Measurements from ENCODE around the gene DGKI. TPM values are rescaled to one million over a fixed set of nuclear protein-coding genes. Genes with fewer than 3 reads are reported as not detected.

DGKI gene
- total and polyA plus RNA-seq, 4 experiments from 2014 or later = 0.11 TPM; not detected in 3

DNA sequence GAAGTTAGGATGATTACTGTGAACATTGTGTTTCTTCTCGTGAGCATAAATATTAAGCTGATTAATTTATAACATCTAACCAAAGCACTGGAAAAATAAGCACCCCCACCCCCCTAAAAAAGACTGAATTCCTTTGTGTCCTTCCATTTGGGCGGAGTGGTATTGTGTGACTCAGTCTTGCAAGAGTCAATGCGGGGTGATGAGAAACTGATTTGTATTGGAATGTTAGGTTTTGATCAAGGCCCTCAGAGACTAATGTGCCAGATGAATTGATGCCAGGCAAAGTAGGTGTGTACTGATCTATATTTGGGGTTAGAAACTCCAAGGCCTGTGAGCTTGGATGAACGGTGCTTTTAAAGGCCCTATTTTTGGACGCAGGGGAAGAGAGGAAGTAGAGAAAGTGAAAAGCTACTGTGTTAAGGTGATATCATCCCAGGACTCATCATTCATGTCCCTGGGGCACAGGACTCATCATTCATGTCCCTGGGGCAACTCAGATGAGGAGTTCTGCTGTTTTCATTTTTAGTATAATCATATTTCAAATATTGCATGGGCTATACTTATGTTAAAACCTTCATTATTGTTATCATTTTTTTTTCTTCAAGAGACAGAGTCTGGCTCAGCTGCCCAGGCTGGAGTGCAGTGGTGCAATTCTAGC is 442.0 kb downstream of the DGKI start:
- no peaks in the 10 kb centered on the region for H3K27me3 ChIP-seq (ENCODE audit: insufficient read depth, low read length)
- no peak for DNase-seq
- H3K4me3 ChIP-seq (ENCODE audit: low read length in 2 of 2) = no peak overlapping the region
- Mint-ChIP-seq H3K27ac (no peak overlapping the region), H3K36me3 (no peaks in the 10 kb centered on the region), H3K27me3 (peaks cover 0 to 1% of the 10 kb centered on the region in 2 donors), H3K4me1 (no peaks in the 10 kb centered on the region), H3K4me3 (no peak overlapping the region), H3K9me3 (peaks cover 0 to 5% (median 0%) of the 10 kb centered on the region in 8 donors)
- intact Hi-C loops (cut with micrococcal nuclease) = no loop called here
- no peaks in the 10 kb centered on the region for H3K9me3 ChIP-seq (ENCODE audit: control insufficient read depth in 1 of 2, low read length in 2 of 2)
- no peak overlapping the region for H3K27ac ChIP-seq (ENCODE audit: low read depth, low read length)
- H3K36me3 ChIP-seq (ENCODE audit: insufficient read depth, low read length) = no peaks in the 10 kb centered on the region
- H3K4me1 ChIP-seq (ENCODE audit: insufficient read depth, low read length) = no peaks in the 10 kb centered on the region
- ChIA-PET POLR2A (ENCODE audit: partially characterized antibody) (no interaction called here), CTCF (ENCODE audit: partially characterized antibody) (no interaction called here)

DNA sequence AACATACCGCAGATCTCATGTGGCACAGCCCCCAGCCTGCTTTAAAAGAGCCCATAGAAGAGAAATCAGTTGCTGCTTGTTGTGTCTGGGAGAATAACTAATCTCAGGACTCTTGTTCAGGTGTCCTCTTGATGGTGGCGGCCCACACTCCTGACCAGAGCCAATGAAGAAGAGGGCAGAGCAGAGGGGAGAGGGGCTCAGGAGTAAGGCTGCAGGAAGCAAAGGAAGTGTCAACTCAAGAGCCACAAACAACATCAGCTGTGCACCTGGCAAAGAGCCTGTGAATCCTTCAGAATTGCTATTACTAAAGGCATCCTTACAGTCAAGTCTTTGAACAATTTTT is 443.4 kb downstream of the DGKI start:
- Histone ChIP-seq H3K36me3 (ENCODE audit: insufficient read depth, low read length) (no peaks in the 10 kb centered on the region), H3K27ac (ENCODE audit: low read depth, low read length) (no peak overlapping the region), H3K27me3 (ENCODE audit: insufficient read depth, low read length) (no peaks in the 10 kb centered on the region), H3K4me1 (ENCODE audit: insufficient read depth, low read length) (no peaks in the 10 kb centered on the region), H3K9me3 (ENCODE audit: control insufficient read depth in 1 of 2, low read length in 2 of 2) (no peaks in the 10 kb centered on the region), H3K4me3 (ENCODE audit: low read length in 2 of 2) (no peak overlapping the region)
- Mint-ChIP-seq H3K27me3 (peaks cover 0 to 1% of the 10 kb centered on the region in 2 donors), H3K27ac (no peak overlapping the region), H3K36me3 (no peaks in the 10 kb centered on the region), H3K9me3 (peaks cover 0 to 5% (median 0%) of the 10 kb centered on the region in 8 donors), H3K4me3 (no peak overlapping the region), H3K4me1 (no peaks in the 10 kb centered on the region)
- ChIA-PET POLR2A (ENCODE audit: partially characterized antibody) (no interaction called here), CTCF (ENCODE audit: partially characterized antibody) (no interaction called here)
- intact Hi-C loops (cut with micrococcal nuclease) = no loop called here
- no peak for DNase-seq

DNA sequence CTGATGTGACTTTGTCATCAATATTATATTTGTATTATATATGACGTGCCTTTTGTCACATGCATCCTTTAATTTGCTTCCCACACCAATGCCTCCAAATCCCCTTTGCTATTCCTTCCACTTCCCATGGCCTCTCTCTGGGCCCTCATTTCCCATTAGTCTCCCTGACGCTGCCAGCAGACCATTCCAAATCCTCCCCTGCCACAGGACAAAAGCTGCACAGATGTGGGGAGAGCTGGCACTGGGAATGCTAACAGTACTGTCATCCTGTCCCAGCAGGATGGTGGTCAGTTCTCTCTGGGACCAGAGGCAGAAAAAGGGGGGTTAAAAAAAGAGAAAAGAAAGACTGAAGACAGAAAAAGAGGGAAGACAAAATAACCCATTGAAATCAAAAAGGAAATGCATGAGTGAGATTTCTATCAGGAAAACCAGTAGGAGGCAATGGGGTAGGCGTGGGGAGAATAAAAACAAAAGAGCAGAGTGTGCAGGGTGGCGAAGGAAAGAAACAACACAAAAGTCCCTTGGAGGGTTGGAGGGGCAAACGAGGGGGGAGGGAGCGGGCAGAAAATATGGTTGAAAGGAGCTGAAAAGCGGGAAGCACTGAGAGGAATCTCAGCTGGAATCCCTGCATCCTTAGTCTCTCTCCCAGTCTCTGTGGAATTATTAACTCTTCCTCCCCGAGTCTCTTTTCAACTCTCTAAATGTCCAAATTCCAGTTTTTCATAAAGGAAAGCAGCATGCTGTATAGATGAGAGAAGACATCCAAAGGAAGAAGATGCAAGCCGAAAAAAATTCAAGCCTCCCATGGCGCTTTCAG is 444.0 kb downstream of the DGKI start:
- Mint-ChIP-seq H3K4me3 (no peak overlapping the region), H3K27ac (no peak overlapping the region), H3K4me1 (no peaks in the 10 kb centered on the region), H3K36me3 (no peaks in the 10 kb centered on the region), H3K9me3 (peaks cover 0 to 6% (median 0%) of the 10 kb centered on the region in 8 donors), H3K27me3 (peaks cover 0 to 1% of the 10 kb centered on the region in 2 donors)
- Histone ChIP-seq H3K36me3 (ENCODE audit: insufficient read depth, low read length) (no peaks in the 10 kb centered on the region), H3K27me3 (ENCODE audit: insufficient read depth, low read length) (no peaks in the 10 kb centered on the region), H3K9me3 (ENCODE audit: control insufficient read depth in 1 of 2, low read length in 2 of 2) (no peaks in the 10 kb centered on the region), H3K4me1 (ENCODE audit: insufficient read depth, low read length) (no peaks in the 10 kb centered on the region), H3K27ac (ENCODE audit: low read depth, low read length) (no peak overlapping the region), H3K4me3 (ENCODE audit: low read length in 2 of 2) (no peak overlapping the region)
- CTCF ChIA-PET (ENCODE audit: partially characterized antibody) = no interaction called here
- POLR2A ChIA-PET (ENCODE audit: partially characterized antibody) = no interaction called here
- intact Hi-C loops (cut with micrococcal nuclease) = no loop called here
- no peak for DNase-seq

- Histone ChIP-seq H3K9me3 (ENCODE audit: control insufficient read depth in 1 of 2, low read length in 2 of 2) (no peaks in the 10 kb centered on the region), H3K36me3 (ENCODE audit: insufficient read depth, low read length) (no peaks in the 10 kb centered on the region), H3K27ac (ENCODE audit: low read depth, low read length) (no peak overlapping the region), H3K4me1 (ENCODE audit: insufficient read depth, low read length) (no peaks in the 10 kb centered on the region), H3K27me3 (ENCODE audit: insufficient read depth, low read length) (no peaks in the 10 kb centered on the region), H3K4me3 (ENCODE audit: low read length in 2 of 2) (no peak overlapping the region)
- peaks cover 0 to 1% of the 10 kb centered on the region in 2 donors for H3K27me3 Mint-ChIP-seq
- intact Hi-C loops (cut with micrococcal nuclease) = no loop called here
- H3K27ac Mint-ChIP-seq = no peak overlapping the region
- ChIA-PET CTCF (ENCODE audit: partially characterized antibody) (no interaction called here), POLR2A (ENCODE audit: partially characterized antibody) (no interaction called here)
- H3K4me3 Mint-ChIP-seq = no peak overlapping the region
- H3K36me3 Mint-ChIP-seq = no peaks in the 10 kb centered on the region
- DNase-seq = no peak
- H3K9me3 Mint-ChIP-seq = peaks cover 0 to 4% (median 0%) of the 10 kb centered on the region in 8 donors
- H3K4me1 Mint-ChIP-seq = no peaks in the 10 kb centered on the region
Measured at GRCh38 chr7:137399827-137400823, 446.6 kb downstream of the DGKI start.

GRCh38 chr7:137396051-137396450 is 450.7 kb downstream of the DGKI start:
- Histone ChIP-seq H3K27ac (ENCODE audit: low read depth, low read length) (no peak overlapping the region), H3K27me3 (ENCODE audit: insufficient read depth, low read length) (no peaks in the 10 kb centered on the region), H3K4me1 (ENCODE audit: insufficient read depth, low read length) (no peaks in the 10 kb centered on the region), H3K4me3 (ENCODE audit: low read length in 2 of 2) (no peak overlapping the region), H3K36me3 (ENCODE audit: insufficient read depth, low read length) (no peaks in the 10 kb centered on the region), H3K9me3 (ENCODE audit: control insufficient read depth in 1 of 2, low read length in 2 of 2) (no peaks in the 10 kb centered on the region)
- CTCF ChIA-PET (ENCODE audit: partially characterized antibody) = no interaction called here
- peaks cover 0 to 5% (median 2%) of the 10 kb centered on the region in 8 donors for H3K9me3 Mint-ChIP-seq
- no peaks in the 10 kb centered on the region for H3K27me3 Mint-ChIP-seq
- H3K4me1 Mint-ChIP-seq = no peaks in the 10 kb centered on the region
- no peaks in the 10 kb centered on the region for H3K36me3 Mint-ChIP-seq
- DNase-seq = peak in 1 of 5 donors; percentile 24
- H3K4me3 Mint-ChIP-seq = no peak overlapping the region
- intact Hi-C loops (cut with micrococcal nuclease) = no loop called here
- H3K27ac Mint-ChIP-seq = no peak overlapping the region
- POLR2A ChIA-PET (ENCODE audit: partially characterized antibody) = no interaction called here

GRCh38 chr7:137395420-137395819 is 451.4 kb downstream of the DGKI start:
- H3K4me3 ChIP-seq (ENCODE audit: low read length in 2 of 2) = no peak overlapping the region
- CTCF ChIA-PET (ENCODE audit: partially characterized antibody) = interaction anchor here (1.2 kb wide), 1 partner anchor 11 kb away, joined by 3 read pairs; no protein-coding TSS in a partner anchor
- intact Hi-C loops (cut with micrococcal nuclease) = no loop called here

DNA sequence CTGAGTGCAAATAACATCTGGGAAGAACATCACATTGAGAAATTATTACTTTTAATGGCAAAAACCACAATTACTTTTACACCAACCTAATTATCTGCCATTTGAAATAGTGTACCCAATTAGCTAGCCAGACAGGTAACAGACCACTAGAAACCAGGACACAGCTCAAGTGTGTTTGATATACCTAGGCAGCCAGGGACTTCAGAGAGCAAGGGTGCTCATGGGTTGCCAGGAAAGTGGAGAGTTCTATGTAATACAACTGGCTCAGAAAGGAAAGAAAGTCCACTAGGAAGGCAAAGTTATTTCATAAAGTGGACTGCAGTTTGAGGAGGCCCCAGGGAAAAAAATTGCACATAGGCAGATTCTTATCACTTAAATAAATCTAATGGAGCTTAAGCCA is 453.2 kb downstream of the DGKI start:
- Mint-ChIP-seq H3K4me3 (no peak overlapping the region), H3K9me3 (peaks cover 0 to 10% (median 2%) of the 10 kb centered on the region in 8 donors), H3K27ac (no peak overlapping the region), H3K36me3 (no peaks in the 10 kb centered on the region), H3K4me1 (no peaks in the 10 kb centered on the region), H3K27me3 (no peaks in the 10 kb centered on the region)
- Histone ChIP-seq H3K27me3 (ENCODE audit: insufficient read depth, low read length) (no peaks in the 10 kb centered on the region), H3K36me3 (ENCODE audit: insufficient read depth, low read length) (no peaks in the 10 kb centered on the region), H3K4me3 (ENCODE audit: low read length in 2 of 2) (no peak overlapping the region), H3K4me1 (ENCODE audit: insufficient read depth, low read length) (no peaks in the 10 kb centered on the region), H3K9me3 (ENCODE audit: control insufficient read depth in 1 of 2, low read length in 2 of 2) (no peaks in the 10 kb centered on the region), H3K27ac (ENCODE audit: low read depth, low read length) (no peak overlapping the region)
- DNase-seq = no peak
- intact Hi-C loops (cut with micrococcal nuclease) = no loop called here
- POLR2A ChIA-PET (ENCODE audit: partially characterized antibody) = no interaction called here
- CTCF ChIA-PET (ENCODE audit: partially characterized antibody) = interaction anchor here (0.9 kb wide), 1 partner anchor 23 kb away, joined by 3 read pairs; no protein-coding TSS in a partner anchor

More at GRCh38 chr7:137395420-137395819, 451.4 kb downstream of the DGKI start:
- DNase-seq = no peak
- no peaks in the 10 kb centered on the region for H3K27me3 ChIP-seq (ENCODE audit: insufficient read depth, low read length)
- POLR2A ChIA-PET (ENCODE audit: partially characterized antibody) = no interaction called here
- Mint-ChIP-seq H3K36me3 (no peaks in the 10 kb centered on the region), H3K27me3 (no peaks in the 10 kb centered on the region), H3K9me3 (peaks cover 0 to 5% (median 2%) of the 10 kb centered on the region in 8 donors), H3K4me3 (peak overlapping the region in 1 of 8 donors; percentile 36), H3K4me1 (no peaks in the 10 kb centered on the region), H3K27ac (no peak overlapping the region)
- H3K4me1 ChIP-seq (ENCODE audit: insufficient read depth, low read length) = no peaks in the 10 kb centered on the region
- H3K9me3 ChIP-seq (ENCODE audit: control insufficient read depth in 1 of 2, low read length in 2 of 2) = no peaks in the 10 kb centered on the region
- no peaks in the 10 kb centered on the region for H3K36me3 ChIP-seq (ENCODE audit: insufficient read depth, low read length)
- no peak overlapping the region for H3K27ac ChIP-seq (ENCODE audit: low read depth, low read length)

Data from CD4-positive, alpha-beta memory T cell (primary cell).